ENCODE results near the gene SGSM1.
A peak's percentile ranks its signal among the peaks of the same experiment; 100 is the strongest.

The SGSM1 gene, protein sequence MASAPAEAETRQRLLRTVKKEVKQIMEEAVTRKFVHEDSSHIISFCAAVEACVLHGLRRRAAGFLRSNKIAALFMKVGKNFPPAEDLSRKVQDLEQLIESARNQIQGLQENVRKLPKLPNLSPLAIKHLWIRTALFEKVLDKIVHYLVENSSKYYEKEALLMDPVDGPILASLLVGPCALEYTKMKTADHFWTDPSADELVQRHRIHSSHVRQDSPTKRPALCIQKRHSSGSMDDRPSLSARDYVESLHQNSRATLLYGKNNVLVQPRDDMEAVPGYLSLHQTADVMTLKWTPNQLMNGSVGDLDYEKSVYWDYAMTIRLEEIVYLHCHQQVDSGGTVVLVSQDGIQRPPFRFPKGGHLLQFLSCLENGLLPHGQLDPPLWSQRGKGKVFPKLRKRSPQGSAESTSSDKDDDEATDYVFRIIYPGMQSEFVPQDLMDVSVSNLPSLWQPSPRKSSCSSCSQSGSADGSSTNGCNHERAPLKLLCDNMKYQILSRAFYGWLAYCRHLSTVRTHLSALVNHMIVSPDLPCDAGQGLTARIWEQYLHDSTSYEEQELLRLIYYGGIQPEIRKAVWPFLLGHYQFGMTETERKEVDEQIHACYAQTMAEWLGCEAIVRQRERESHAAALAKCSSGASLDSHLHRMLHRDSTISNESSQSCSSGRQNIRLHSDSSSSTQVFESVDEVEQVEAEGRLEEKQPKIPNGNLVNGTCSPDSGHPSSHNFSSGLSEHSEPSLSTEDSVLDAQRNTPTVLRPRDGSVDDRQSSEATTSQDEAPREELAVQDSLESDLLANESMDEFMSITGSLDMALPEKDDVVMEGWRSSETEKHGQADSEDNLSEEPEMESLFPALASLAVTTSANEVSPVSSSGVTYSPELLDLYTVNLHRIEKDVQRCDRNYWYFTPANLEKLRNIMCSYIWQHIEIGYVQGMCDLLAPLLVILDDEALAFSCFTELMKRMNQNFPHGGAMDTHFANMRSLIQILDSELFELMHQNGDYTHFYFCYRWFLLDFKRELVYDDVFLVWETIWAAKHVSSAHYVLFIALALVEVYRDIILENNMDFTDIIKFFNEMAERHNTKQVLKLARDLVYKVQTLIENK

DNA sequence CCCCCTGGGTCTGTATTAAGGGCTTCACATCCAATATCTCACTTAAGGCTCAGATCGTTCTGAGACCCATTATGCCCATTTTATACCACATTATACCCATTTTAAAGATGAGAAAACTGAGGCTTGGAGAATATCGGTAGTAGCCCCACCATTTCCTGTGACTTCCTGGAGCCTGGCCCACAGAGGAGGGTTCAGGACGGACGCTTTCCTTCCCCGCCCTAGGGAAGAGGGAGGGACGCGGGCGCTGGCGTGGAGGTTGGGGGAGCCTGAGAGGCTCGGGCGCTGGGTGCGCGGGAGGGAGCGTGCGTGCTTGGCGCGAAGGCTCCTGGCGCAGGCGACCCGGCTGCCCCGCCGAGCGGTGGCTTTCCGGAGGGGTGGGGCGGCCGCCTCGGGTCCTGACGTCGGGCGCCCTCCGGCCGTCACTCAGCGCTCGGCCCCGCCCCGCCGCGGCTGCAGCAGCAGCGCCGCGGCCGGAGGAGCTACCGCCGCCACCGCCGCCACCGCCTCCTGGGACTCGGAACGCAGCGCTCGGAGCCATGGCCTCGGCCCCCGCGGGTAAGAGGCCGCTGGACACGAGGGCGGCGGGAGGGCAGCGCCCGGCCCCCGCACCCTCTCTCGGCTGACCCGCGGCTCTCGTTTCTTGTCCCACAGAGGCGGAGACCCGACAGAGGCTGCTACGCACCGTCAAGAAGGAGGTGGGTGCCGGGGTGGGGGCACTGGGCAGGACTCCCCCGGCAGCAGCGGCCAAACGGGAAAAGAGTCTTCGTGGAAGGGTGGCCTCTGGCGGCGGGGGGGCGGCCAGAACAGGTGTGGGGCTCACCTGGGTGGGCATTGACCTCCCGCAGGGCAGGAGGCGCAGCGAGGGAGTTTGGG is at the start of gene SGSM1:
Gene SGSM1 (plus strand): TSS at position 422 of the 873 bp plus-strand sequence. CDS start 115 bp downstream, at position 537.
- H3K4me3 ChIP-seq = peak within 1 kb of the TSS; percentile 62

DNA sequence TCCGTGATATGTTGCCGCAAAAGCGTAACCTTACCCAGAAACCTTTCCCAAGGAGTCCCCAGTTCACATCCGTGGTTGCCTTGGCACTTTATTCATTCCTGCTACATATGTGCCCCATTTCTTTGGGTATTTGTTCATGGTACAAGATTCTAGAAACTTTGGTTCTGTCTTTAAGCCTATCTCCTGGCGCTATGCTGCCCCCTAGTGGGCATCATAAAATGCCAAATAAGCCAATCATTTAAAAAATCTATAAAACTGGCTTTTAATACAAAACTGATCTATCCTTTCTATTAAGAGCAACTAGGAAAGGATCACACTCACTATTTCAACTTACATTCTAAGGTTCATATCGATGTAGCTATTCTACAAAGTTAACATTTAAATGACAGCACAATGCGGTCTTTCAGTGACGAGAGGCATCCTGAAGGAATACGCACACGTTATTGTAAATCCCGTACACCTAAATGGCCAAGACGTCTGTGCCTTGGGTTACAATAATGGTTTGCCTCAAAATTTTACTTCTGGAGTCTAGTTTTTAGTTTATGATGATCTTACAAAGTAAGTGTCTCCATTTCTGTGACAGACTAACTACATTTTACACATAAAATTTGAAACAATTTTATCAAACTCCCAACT is 47.7 kb upstream of the SGSM1 start:
- peak; percentile 50 to 76 for DNase-seq (ENCODE audit: low spot score in 2 of 2)
- Histone ChIP-seq H3K4me3 (no peak overlapping the region), H3K36me3 (replicated peaks) (no peaks in the 10 kb centered on the region), H3K4me1 (no peaks in the 10 kb centered on the region), H3K27me3 (ENCODE audit: low read depth) (peaks cover 22% of the 10 kb centered on the region), H3K9me3 (no peaks in the 10 kb centered on the region)
- in situ Hi-C loops (cut with MboI; ENCODE audit: low sequenced_read_pairs) = loop anchor here (10.0 kb wide), 1 partner anchor 113 kb away; no protein-coding TSS in a partner anchor

More for the DNA sequence above, at the start of gene SGSM1:
- Histone ChIP-seq H3K27me3 (ENCODE audit: low read depth) (no peaks in the 10 kb centered on the region), H3K9me3 (no peaks in the 10 kb centered on the region), H3K36me3 (replicated peaks) (no peaks in the 10 kb centered on the region), H3K4me1 (no peaks in the 10 kb centered on the region)
- in situ Hi-C loops (cut with MboI; ENCODE audit: low sequenced_read_pairs) = no loop called here
- peak; percentile 77 to 90 for DNase-seq (ENCODE audit: low spot score in 2 of 2)

DNA sequence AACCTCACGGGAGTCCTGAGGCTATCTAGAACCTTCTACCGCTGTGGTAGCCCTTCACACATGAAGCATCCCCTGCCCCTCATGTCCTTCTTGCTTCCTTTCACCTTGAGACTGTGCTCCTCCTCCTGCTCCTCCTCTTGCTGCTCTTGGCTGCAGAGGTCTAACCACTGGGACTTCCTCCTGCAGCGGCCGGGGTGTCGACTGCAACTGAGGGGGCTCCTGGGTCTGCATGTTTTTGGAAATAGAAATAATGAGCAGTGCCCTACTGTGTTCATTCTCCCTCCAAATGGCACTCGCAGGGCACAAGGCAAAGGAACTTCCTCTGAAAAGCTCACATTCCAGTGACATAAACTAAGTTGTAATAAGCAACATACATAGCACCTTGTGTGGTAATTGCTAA is 46.2 kb upstream of the SGSM1 start:
- DNase-seq (ENCODE audit: low spot score in 2 of 2) = no peak
- in situ Hi-C loops (cut with MboI; ENCODE audit: low sequenced_read_pairs) = loop anchor here (10.0 kb wide), 1 partner anchor 115 kb away; no protein-coding TSS in a partner anchor
- Histone ChIP-seq H3K4me3 (no peak overlapping the region), H3K27me3 (ENCODE audit: low read depth) (peaks cover 7% of the 10 kb centered on the region), H3K4me1 (no peaks in the 10 kb centered on the region), H3K9me3 (no peaks in the 10 kb centered on the region), H3K36me3 (replicated peaks) (no peaks in the 10 kb centered on the region)

DNA sequence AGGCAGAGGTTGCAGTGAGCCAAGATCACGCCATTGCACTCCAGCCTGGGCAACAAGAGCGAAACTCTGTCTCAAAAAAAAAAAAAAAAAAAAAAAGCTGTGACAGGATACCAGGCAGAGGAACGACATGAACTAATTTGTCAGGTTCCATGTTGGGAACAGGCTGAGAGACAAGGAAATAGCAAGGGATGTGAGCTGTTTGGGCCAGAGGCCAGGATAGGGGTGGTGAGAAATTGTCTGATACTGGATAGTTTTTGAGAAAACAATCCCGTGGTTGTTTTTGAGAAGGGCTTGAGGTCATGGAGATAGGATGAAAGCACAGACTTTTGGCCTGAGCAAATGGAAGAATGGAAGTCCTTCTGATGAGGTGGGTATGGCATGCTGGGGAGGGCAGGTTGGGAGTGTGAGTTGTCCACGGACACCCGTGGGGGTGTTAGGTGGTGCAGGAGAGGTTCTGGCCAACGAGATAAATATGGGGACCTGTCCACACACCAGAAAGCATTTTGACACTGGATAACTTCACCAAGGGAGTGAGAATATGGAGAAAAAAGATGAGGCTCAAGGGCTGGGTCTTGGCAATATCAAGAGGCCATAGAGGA is 45.2 kb upstream of the SGSM1 start:
- Histone ChIP-seq H3K27me3 (ENCODE audit: low read depth) (no peaks in the 10 kb centered on the region), H3K9me3 (no peaks in the 10 kb centered on the region), H3K4me3 (no peak overlapping the region), H3K36me3 (replicated peaks) (no peaks in the 10 kb centered on the region), H3K4me1 (no peaks in the 10 kb centered on the region)
- no peak for DNase-seq (ENCODE audit: low spot score in 2 of 2)
- in situ Hi-C loops (cut with MboI; ENCODE audit: low sequenced_read_pairs) = no loop called here

DNA sequence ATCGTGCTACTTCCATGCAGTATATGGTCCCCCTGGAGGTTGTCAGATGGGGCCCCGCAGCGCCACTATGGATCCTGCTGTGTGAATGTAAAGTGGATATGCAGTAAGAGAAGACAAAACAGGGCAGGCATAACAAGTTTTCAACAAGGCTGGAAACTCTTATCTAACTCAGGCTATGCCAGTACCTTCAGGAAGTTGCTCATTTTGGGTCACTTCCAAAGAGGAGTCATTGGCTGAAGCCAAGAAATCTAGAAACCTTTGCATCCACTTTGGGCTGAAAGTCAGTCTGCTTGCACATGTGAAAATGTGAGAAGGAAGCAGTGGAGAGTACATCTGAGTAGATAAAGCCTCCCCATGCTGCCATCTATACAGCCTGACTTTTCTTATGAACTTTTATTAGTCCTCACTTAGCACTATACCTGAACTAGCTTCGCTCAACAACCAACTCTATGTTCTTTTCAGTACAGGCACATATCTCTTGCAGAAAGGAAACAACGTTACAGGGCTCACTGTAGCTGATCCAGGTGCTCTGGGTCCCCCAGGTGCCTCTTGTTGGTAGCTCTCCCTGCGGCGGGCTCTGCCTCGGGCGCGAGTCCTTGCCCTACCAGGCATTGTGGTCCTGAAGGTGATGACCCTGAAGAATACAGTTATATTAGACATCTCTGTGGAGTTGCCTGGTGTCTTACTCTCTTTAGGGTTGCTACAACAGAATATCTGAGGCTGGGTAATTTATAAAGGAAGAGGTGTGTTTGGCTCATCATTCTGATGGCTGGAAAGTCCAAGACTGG is 43.9 kb upstream of the SGSM1 start:
- DNase-seq (ENCODE audit: low spot score in 2 of 2) = no peak
- H3K36me3 ChIP-seq (replicated peaks) = no peaks in the 10 kb centered on the region
- H3K9me3 ChIP-seq = no peaks in the 10 kb centered on the region
- in situ Hi-C loops (cut with MboI; ENCODE audit: low sequenced_read_pairs) = no loop called here
- no peaks in the 10 kb centered on the region for H3K4me1 ChIP-seq
- H3K27me3 ChIP-seq (ENCODE audit: low read depth) = no peaks in the 10 kb centered on the region
- no peak overlapping the region for H3K4me3 ChIP-seq

DNA sequence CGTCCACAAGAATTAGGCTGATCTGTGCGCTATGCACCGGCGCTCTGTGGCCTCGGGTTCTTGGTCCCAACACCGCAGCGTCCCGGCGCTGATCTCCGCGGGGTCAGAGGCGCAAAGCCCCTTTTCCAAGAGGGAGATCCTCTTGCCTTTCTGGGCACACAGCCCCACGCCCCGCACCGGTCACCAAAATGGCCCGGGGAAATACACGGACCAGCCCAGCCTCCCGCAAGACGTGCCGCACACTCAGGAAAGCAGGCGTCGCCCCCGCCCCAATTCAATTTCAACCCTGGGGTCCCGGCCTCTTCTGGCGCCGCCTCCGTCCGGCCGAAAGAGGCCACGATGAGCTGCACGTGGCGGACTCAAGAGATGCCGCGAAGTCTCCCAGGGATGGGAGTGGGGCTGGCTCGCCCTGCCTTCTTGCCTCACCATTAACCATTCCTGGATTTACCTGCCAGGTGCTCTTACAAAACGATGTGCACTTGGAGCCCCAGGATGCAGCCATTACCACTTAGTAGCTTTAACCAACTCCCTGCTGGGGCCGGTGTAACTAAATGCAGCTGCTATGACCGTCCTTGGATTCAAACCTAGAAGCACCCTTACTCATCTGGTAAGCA is 42.0 kb upstream of the SGSM1 start:
- in situ Hi-C loops (cut with MboI; ENCODE audit: low sequenced_read_pairs) = no loop called here
- DNase-seq (ENCODE audit: low spot score in 2 of 2) = no peak
- Histone ChIP-seq H3K27me3 (ENCODE audit: low read depth) (no peaks in the 10 kb centered on the region), H3K36me3 (replicated peaks) (no peaks in the 10 kb centered on the region), H3K9me3 (no peaks in the 10 kb centered on the region), H3K4me1 (no peaks in the 10 kb centered on the region), H3K4me3 (no peak overlapping the region)

DNA sequence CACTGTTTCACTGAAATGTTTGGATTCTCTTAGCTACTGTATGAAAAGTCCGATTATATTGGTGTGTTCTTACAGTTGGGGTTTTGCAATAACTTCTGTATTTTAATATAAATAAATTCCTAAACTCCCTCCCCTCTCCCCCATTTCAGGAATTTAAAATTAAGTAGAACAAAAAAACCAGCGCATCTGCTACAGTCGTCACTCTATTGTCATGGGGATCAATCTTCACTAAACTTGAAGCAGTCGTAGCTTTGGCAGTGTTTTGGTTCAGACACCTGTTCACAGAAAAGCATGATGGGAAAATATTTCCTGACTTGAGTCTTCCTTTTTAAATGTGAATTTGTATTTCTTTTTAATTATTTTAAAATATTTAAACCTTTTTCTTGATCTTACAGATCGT is 40.8 kb upstream of the SGSM1 start:
- in situ Hi-C loops (cut with MboI; ENCODE audit: low sequenced_read_pairs) = no loop called here
- Histone ChIP-seq H3K4me1 (no peaks in the 10 kb centered on the region), H3K27me3 (ENCODE audit: low read depth) (no peaks in the 10 kb centered on the region), H3K4me3 (no peak overlapping the region), H3K36me3 (replicated peaks) (no peaks in the 10 kb centered on the region), H3K9me3 (no peaks in the 10 kb centered on the region)
- no peak for DNase-seq (ENCODE audit: low spot score in 2 of 2)

DNA sequence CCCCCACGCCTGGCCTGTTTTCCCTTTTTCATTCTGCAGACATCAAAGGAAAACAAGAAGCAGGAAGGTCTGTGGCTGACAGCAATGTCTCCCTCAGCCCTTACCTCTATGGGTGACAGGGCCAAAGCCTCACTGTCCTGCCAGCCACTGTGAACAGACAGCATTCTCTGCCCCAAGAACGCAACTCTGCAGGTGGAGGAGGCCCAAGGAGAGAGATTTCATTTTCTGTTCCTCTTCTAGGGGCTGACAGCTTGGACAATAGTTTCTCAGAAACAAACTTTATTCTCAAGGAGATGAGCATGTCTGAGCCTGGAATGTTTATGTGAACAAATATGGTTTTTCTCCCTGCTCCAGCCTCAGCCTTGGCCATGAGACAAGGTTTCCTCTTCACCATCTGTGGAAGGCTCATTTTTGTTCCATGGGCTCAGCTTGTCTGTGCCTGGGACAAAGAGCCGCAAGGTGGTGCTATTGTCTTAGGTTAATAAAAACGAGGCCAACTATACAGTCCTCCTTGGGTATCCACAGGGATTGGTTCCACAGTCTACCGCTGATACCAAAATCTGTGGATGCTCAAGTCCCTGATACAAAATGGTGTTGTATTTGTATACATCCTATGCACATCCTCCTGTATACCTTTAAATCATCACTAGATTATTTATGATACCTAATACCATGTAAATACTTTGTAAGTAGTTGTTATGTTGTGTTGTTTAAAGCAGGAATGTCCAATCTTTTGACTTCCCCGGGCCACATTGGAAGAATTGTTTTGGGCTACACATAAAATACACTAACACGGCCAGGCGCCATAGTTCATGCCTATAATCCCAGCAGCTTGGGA is 37.3 kb upstream of the SGSM1 start:
- no peak overlapping the region for H3K4me3 ChIP-seq
- no peaks in the 10 kb centered on the region for H3K36me3 ChIP-seq (replicated peaks)
- H3K9me3 ChIP-seq = no peaks in the 10 kb centered on the region
- H3K27me3 ChIP-seq (ENCODE audit: low read depth) = no peaks in the 10 kb centered on the region
- in situ Hi-C loops (cut with MboI; ENCODE audit: low sequenced_read_pairs) = no loop called here
- DNase-seq (ENCODE audit: low spot score in 2 of 2) = peak; percentile 61 to 78
- no peaks in the 10 kb centered on the region for H3K4me1 ChIP-seq

DNA sequence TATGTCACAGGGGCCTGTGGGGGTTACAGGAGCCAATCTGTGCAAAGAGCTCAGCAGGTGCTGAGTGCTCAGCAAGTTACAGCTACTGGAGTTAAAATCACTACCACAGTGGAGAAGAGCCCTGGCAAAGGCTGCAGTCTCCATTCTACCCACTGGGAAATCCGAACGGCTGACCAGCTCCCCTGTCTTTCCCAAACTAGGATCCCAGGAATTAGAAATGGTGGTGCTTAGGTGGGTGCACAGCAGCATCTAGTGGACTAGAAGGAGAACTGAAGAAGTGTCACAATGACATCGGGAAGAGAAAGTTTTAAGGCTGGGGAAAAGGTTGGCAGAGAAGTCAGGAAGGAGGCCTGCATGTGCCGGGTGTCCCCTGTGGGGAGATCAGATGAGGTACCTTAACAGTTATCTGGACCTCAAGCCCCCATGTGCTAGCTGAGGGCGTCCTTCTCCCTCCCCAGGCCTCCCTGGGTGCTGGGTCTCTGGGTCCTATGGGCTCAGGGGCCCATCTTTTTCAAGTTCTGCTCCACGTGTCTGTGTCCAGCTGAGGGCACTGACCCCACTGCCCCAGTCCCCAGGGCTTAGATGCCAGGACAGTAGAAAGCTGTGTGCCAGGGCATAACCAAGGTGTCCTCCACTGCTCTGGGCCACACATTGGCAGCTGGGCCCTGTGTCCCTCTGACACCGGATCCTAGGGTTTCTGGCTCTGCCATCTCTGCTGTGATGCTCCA is 33.4 kb upstream of the SGSM1 start:
- peak; percentile 66 to 67 for DNase-seq (ENCODE audit: low spot score in 2 of 2)
- H3K4me1 ChIP-seq = no peaks in the 10 kb centered on the region
- H3K9me3 ChIP-seq = no peaks in the 10 kb centered on the region
- H3K27me3 ChIP-seq (ENCODE audit: low read depth) = no peaks in the 10 kb centered on the region
- in situ Hi-C loops (cut with MboI; ENCODE audit: low sequenced_read_pairs) = loop anchor here (10.0 kb wide), 1 partner anchor 272 kb away; no protein-coding TSS in a partner anchor
- no peaks in the 10 kb centered on the region for H3K36me3 ChIP-seq (replicated peaks)
- H3K4me3 ChIP-seq = no peak overlapping the region

DNA sequence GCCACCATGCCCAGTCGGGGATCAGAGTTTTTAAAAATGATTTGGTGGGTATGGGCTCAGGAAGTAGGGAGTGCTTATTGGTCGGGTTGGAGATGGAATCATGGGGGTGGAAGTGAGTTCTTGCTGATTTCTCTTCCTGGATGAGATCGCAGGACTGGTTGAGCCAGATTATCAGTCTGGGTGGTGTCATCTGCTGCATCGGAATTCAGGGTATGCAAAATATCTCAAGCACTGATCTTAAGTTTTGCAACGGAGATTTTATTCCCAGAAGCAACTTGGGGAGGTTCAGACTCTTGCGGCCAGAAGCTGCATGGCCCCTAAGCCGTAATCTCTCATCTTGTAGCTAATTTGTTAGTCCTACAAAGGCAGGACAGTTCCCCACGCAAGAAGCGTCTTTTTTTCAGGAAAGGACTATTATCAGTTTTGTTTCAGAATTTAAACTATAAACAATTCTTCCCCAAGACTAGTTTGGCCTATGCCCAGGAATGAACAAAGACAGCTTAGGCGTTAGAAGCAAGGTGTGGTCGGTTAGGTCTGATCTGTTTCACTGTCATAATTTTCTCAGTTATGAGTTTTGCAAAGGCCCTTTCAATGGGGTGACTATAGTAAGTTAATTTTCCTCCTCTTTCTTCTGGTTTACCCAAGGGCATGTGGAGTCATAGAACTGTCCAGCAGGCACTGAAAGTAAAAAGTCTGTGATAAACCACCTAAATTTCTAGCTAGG is 30.1 kb upstream of the SGSM1 start:
- H3K4me3 ChIP-seq = no peak overlapping the region
- in situ Hi-C loops (cut with MboI; ENCODE audit: low sequenced_read_pairs) = loop anchor here (10.0 kb wide), 1 partner anchor 269 kb away; no protein-coding TSS in a partner anchor
- no peaks in the 10 kb centered on the region for H3K36me3 ChIP-seq (replicated peaks)
- no peak for DNase-seq (ENCODE audit: low spot score in 2 of 2)
- H3K4me1 ChIP-seq = no peaks in the 10 kb centered on the region
- H3K27me3 ChIP-seq (ENCODE audit: low read depth) = no peaks in the 10 kb centered on the region
- no peaks in the 10 kb centered on the region for H3K9me3 ChIP-seq

All from HAP-1 (cell line).